CD4-positive, alpha-beta T cell treated with Interferon gamma for 1 hour (primary cell): ENCODE data around the gene ZNF418.
A peak's percentile ranks its signal among the peaks of the same experiment; 100 is the strongest.
"Not testable (repeated sequence)": the region's sequence is repeated elsewhere in the genome, so short reads cannot be mapped to it uniquely, and the experiment has no call there.

Experiments used
- DNase-seq: peaks from one replicate; pipeline ENCODE4 v3.0.0-alpha.2; 2020

Gene ZNF418

GRCh38 chr19:57888560-57889231 is 46.5 kb downstream of the ZNF418 start, which contains the start of gene ZNF814:
Gene ZNF814 (minus strand): TSS chr19:57889037. CDS start chr19:57888802, 235 bp downstream.
- DNase-seq: peak; percentile 83

- DNase-seq: no peak
These were observed 47.1 kb downstream of the ZNF418 start for GRCh38 chr19:57888107-57888559.

GRCh38 chr19:57887195-57887941 is 47.8 kb downstream of the ZNF418 start:
- DNase-seq: no peak

GRCh38 chr19:57886046-57886445 is 49.2 kb downstream of the ZNF418 start:
- no peak for DNase-seq

- not testable (repeated sequence) for DNase-seq
These were observed 61.1 kb downstream of the ZNF418 start for GRCh38 chr19:57873883-57874799.

- DNase-seq: no peak
These were observed 62.8 kb downstream of the ZNF418 start for GRCh38 chr19:57872450-57872849.
